ENCODE data around the gene SF3B5.
"Not testable (repeated sequence)": the region's sequence is repeated elsewhere in the genome, so short reads cannot be mapped to it uniquely, and the experiment has no call there.

SF3B5 gene

DNA sequence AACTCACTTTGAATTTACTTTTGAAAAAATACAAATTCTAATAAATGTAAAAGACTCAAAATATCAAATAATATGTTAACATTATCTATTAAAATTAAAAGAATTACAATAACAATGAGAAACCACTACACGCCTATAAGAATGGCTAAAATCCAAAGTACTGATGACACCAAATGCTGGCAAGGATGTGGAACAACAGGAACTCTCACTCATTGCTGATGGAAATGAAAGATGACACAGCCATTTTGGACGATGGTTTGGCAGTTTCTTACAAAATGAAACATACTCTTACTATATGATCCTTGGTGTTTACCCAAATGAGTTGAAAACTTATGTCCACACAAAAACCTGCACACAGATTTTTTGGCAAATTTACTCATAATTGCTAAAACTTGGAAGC lies 39.4 kb upstream of the SF3B5 start:
- H3K9ac ChIP-seq (ENCODE audit: low read depth, low read length, poor library complexity) = no peak overlapping the region
- no peaks in the 10 kb centered on the region for H3K4me1 ChIP-seq (ENCODE audit: control insufficient read depth in 2 of 2, insufficient read depth in 1 of 2, low read depth in 1 of 2, low read length in 2 of 2)
- H3K23ac ChIP-seq (ENCODE audit: low read depth, low read length, poor library complexity) = no peak overlapping the region
- H3K27ac ChIP-seq (replicated peaks; ENCODE audit: low read length) = no peak overlapping the region
- H3K14ac ChIP-seq (ENCODE audit: low read length) = no peak overlapping the region
- H2BK120ac ChIP-seq (ENCODE audit: low read depth, low read length) = no peak overlapping the region
- no peaks in the 10 kb centered on the region for H3K36me3 ChIP-seq (replicated peaks in 1 of 2; ENCODE audit: control insufficient read depth in 2 of 2, insufficient read depth in 2 of 2, low read length in 2 of 2)
- H3K4me2 ChIP-seq (ENCODE audit: insufficient read depth, low read length, poor library complexity, severe bottlenecking) = no peak overlapping the region
- no peak overlapping the region for H2BK12ac ChIP-seq (ENCODE audit: low read length)
- no peak overlapping the region for H3K4me3 ChIP-seq (ENCODE audit: low read length in 2 of 2)
- no peak overlapping the region for H2AK5ac ChIP-seq (ENCODE audit: low read depth, low read length)
- H4K91ac ChIP-seq (ENCODE audit: low read depth, low read length, poor library complexity) = no peak overlapping the region
- H2BK5ac ChIP-seq (ENCODE audit: low read length) = no peak overlapping the region
- H3K9me3 ChIP-seq (replicated peaks in 1 of 2; ENCODE audit: control insufficient read depth in 2 of 2, insufficient read depth in 1 of 2, low read depth in 1 of 2, low read length in 2 of 2) = no peaks in the 10 kb centered on the region
- no peaks in the 10 kb centered on the region for H3K27me3 ChIP-seq (ENCODE audit: control insufficient read depth in 3 of 3, insufficient read depth in 3 of 3, low read depth in 1 of 3, low read length in 3 of 3)
- H2AFZ ChIP-seq (ENCODE audit: low read length) = no peak overlapping the region
- no CpG with 5 or more reads among the region's 2 CpGs for WGBS, 2 donors (ENCODE audit: extremely low coverage in 2 of 2, insufficient read length in 2 of 2, insufficient replicate concordance in 1 of 2)
- H3K18ac ChIP-seq (ENCODE audit: low read length) = no peak overlapping the region
- H3K79me1 ChIP-seq (ENCODE audit: low read depth, low read length) = no peaks in the 10 kb centered on the region
- no peak overlapping the region for H2BK15ac ChIP-seq (ENCODE audit: low read length)
- no peak overlapping the region for H4K8ac ChIP-seq (ENCODE audit: low read depth, low read length)
- DNase-seq (ENCODE audit: low spot score) = no peak
- H3K4ac ChIP-seq (ENCODE audit: low read length) = no peak overlapping the region

DNA sequence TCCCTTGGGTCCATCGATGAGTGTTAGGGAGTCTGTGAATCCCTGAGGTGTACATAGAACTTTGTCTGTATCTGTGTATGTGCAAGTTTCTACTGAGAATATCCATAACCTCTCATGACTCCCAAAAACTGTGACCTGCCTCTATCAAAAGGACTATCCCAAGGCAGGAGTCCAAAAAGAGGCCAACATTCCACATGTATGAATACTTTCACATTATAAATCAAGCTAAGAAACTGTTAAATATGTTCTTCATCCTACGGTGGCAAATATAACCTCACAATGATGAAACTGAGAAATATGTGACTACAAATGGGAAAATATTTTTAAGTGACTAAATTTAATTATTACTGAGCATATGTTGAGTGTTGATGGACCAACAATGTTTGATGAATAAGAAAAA lies 38.8 kb upstream of the SF3B5 start:
- no peak overlapping the region for H3K18ac ChIP-seq (ENCODE audit: low read length)
- H3K23ac ChIP-seq (ENCODE audit: low read depth, low read length, poor library complexity) = no peak overlapping the region
- no peaks in the 10 kb centered on the region for H3K9me3 ChIP-seq (replicated peaks in 1 of 2; ENCODE audit: control insufficient read depth in 2 of 2, insufficient read depth in 1 of 2, low read depth in 1 of 2, low read length in 2 of 2)
- H3K4me1 ChIP-seq (ENCODE audit: control insufficient read depth in 2 of 2, insufficient read depth in 1 of 2, low read depth in 1 of 2, low read length in 2 of 2) = peaks cover 0 to 2% of the 10 kb centered on the region in 2 donors
- no peak for DNase-seq (ENCODE audit: low spot score)
- no peak overlapping the region for H4K91ac ChIP-seq (ENCODE audit: low read depth, low read length, poor library complexity)
- H3K4ac ChIP-seq (ENCODE audit: low read length) = no peak overlapping the region
- H2AK5ac ChIP-seq (ENCODE audit: low read depth, low read length) = no peak overlapping the region
- no peak overlapping the region for H4K8ac ChIP-seq (ENCODE audit: low read depth, low read length)
- no peak overlapping the region for H2BK12ac ChIP-seq (ENCODE audit: low read length)
- no peak overlapping the region for H2BK5ac ChIP-seq (ENCODE audit: low read length)
- no peak overlapping the region for H2BK120ac ChIP-seq (ENCODE audit: low read depth, low read length)
- no peak overlapping the region for H3K4me2 ChIP-seq (ENCODE audit: insufficient read depth, low read length, poor library complexity, severe bottlenecking)
- H3K14ac ChIP-seq (ENCODE audit: low read length) = no peak overlapping the region
- WGBS, 2 donors (ENCODE audit: extremely low coverage in 2 of 2, insufficient read length in 2 of 2, insufficient replicate concordance in 1 of 2) = no CpG with 5 or more reads among the region's 2 CpGs
- H3K4me3 ChIP-seq (ENCODE audit: low read length in 2 of 2) = no peak overlapping the region
- H3K79me1 ChIP-seq (ENCODE audit: low read depth, low read length) = no peaks in the 10 kb centered on the region
- H2BK15ac ChIP-seq (ENCODE audit: low read length) = no peak overlapping the region
- H3K27ac ChIP-seq (replicated peaks; ENCODE audit: low read length) = no peak overlapping the region
- H3K9ac ChIP-seq (ENCODE audit: low read depth, low read length, poor library complexity) = no peak overlapping the region
- peaks cover 0 to 2% of the 10 kb centered on the region in 2 donors for H3K36me3 ChIP-seq (replicated peaks in 1 of 2; ENCODE audit: control insufficient read depth in 2 of 2, insufficient read depth in 2 of 2, low read length in 2 of 2)
- H3K27me3 ChIP-seq (ENCODE audit: control insufficient read depth in 3 of 3, insufficient read depth in 3 of 3, low read depth in 1 of 3, low read length in 3 of 3) = no peaks in the 10 kb centered on the region
- H2AFZ ChIP-seq (ENCODE audit: low read length) = no peak overlapping the region

DNA sequence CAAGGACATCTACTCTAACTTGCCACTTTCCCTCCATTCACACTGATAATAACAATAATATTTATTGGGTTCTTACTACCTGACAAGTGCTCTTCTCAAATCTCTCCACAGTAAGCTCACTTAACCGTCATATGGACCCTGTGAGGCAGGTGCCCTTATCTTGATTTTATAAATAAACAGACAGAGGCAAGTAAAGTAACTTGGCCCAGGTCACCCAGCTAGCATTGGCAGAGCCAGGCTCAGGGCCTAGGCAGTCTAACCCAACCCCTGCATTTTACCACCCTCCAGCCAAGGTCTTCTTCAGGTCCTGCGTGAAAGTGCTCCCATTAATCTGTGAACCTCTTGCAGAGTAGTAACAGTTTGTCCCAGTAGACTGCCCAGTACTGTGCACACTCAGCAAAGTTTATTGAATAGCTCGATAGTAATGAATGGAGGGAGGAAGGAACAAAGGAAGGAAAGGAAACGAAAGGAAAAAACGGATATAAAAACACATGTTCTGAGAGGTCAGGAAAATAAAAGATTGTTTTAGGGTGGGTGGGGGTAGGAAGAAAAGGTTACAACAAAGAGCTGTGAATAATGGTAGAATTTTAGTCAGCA lies 38.0 kb upstream of the SF3B5 start:
- Histone ChIP-seq H2BK12ac (ENCODE audit: low read length) (no peak overlapping the region), H2BK15ac (ENCODE audit: low read length) (no peak overlapping the region), H3K14ac (ENCODE audit: low read length) (no peak overlapping the region), H2BK120ac (ENCODE audit: low read depth, low read length) (no peak overlapping the region), H3K4ac (ENCODE audit: low read length) (no peak overlapping the region), H3K79me1 (ENCODE audit: low read depth, low read length) (no peaks in the 10 kb centered on the region), H2AK5ac (ENCODE audit: low read depth, low read length) (no peak overlapping the region), H3K36me3 (replicated peaks in 1 of 2; ENCODE audit: control insufficient read depth in 2 of 2, insufficient read depth in 2 of 2, low read length in 2 of 2) (peaks cover 0 to 2% of the 10 kb centered on the region in 2 donors), H3K9ac (ENCODE audit: low read depth, low read length, poor library complexity) (no peak overlapping the region), H3K27ac (replicated peaks; ENCODE audit: low read length) (no peak overlapping the region), H4K8ac (ENCODE audit: low read depth, low read length) (no peak overlapping the region), H3K4me2 (ENCODE audit: insufficient read depth, low read length, poor library complexity, severe bottlenecking) (no peak overlapping the region), H3K9me3 (replicated peaks in 1 of 2; ENCODE audit: control insufficient read depth in 2 of 2, insufficient read depth in 1 of 2, low read depth in 1 of 2, low read length in 2 of 2) (no peaks in the 10 kb centered on the region), H4K91ac (ENCODE audit: low read depth, low read length, poor library complexity) (no peak overlapping the region), H3K27me3 (ENCODE audit: control insufficient read depth in 3 of 3, insufficient read depth in 3 of 3, low read depth in 1 of 3, low read length in 3 of 3) (no peaks in the 10 kb centered on the region), H2BK5ac (ENCODE audit: low read length) (no peak overlapping the region), H3K4me3 (ENCODE audit: low read length in 2 of 2) (no peak overlapping the region), H3K18ac (ENCODE audit: low read length) (no peak overlapping the region), H2AFZ (ENCODE audit: low read length) (no peak overlapping the region), H3K23ac (ENCODE audit: low read depth, low read length, poor library complexity) (no peak overlapping the region), H3K4me1 (ENCODE audit: control insufficient read depth in 2 of 2, insufficient read depth in 1 of 2, low read depth in 1 of 2, low read length in 2 of 2) (peaks cover 0 to 2% of the 10 kb centered on the region in 2 donors)
- WGBS, 2 donors (ENCODE audit: extremely low coverage in 2 of 2, insufficient read length in 2 of 2, insufficient replicate concordance in 1 of 2) = 100% methylated on average over 2 of the region's 5 CpGs; no CpG with 5 or more reads in 1 of the 2 donors
- DNase-seq (ENCODE audit: low spot score) = no peak

DNA sequence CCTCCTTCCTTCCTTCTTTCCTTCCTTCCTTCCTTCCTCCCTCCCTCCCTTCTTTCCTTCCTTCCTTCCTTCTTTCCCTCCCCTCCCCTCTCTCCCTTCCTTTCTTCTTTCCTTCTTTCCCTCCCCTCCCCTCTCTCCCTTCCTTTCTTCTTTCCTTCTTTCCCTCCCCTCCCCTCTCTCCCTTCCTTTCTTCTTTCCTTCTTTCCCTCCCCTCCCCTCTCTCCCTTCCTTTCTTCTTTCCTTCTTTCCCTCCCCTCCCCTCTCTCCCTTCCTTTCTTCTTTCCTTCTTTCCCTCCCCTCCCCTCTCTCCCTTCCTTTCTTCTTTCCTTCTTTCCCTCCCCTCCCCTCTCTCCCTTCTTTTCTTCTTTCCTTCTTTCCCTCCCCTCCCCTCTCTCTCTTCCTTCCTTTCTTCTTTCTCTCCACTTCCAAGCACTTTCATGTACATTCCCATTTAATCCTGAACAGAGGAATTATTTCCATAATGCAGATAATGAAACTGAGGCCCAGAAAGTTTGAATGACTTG lies 36.9 kb upstream of the SF3B5 start:
- H3K36me3 ChIP-seq (replicated peaks in 1 of 2; ENCODE audit: control insufficient read depth in 2 of 2, insufficient read depth in 2 of 2, low read length in 2 of 2); H3K27me3 ChIP-seq (ENCODE audit: control insufficient read depth in 3 of 3, insufficient read depth in 3 of 3, low read depth in 1 of 3, low read length in 3 of 3); H2BK120ac ChIP-seq (ENCODE audit: low read depth, low read length); H3K4ac ChIP-seq (ENCODE audit: low read length); H3K4me1 ChIP-seq (ENCODE audit: control insufficient read depth in 2 of 2, insufficient read depth in 1 of 2, low read depth in 1 of 2, low read length in 2 of 2); H3K4me3 ChIP-seq (ENCODE audit: low read length in 2 of 2); H3K18ac ChIP-seq (ENCODE audit: low read length); DNase-seq (ENCODE audit: low spot score); H2BK12ac ChIP-seq (ENCODE audit: low read length); H3K79me1 ChIP-seq (ENCODE audit: low read depth, low read length); H2BK5ac ChIP-seq (ENCODE audit: low read length); H3K14ac ChIP-seq (ENCODE audit: low read length); H4K8ac ChIP-seq (ENCODE audit: low read depth, low read length); H3K23ac ChIP-seq (ENCODE audit: low read depth, low read length, poor library complexity); H3K27ac ChIP-seq (replicated peaks; ENCODE audit: low read length); H2AFZ ChIP-seq (ENCODE audit: low read length); H4K91ac ChIP-seq (ENCODE audit: low read depth, low read length, poor library complexity); H3K9ac ChIP-seq (ENCODE audit: low read depth, low read length, poor library complexity); H3K4me2 ChIP-seq (ENCODE audit: insufficient read depth, low read length, poor library complexity, severe bottlenecking); H2AK5ac ChIP-seq (ENCODE audit: low read depth, low read length); H2BK15ac ChIP-seq (ENCODE audit: low read length); H3K9me3 ChIP-seq (replicated peaks in 1 of 2; ENCODE audit: control insufficient read depth in 2 of 2, insufficient read depth in 1 of 2, low read depth in 1 of 2, low read length in 2 of 2): not testable (repeated sequence)

Data from neuronal stem cell (in vitro differentiated cells).